Measurements from ENCODE around the gene PRELID3B. TPM values are rescaled to one million over a fixed set of nuclear protein-coding genes. Genes with fewer than 3 reads are reported as not detected.

The PRELID3B gene
- total and polyA plus RNA-seq, 2 of the 8 experiments (the other 6 are each of a cell fraction or from before 2014, with no cell fraction given) = 8.1 to 50.5 TPM

- Histone ChIP-seq H2AFZ (ENCODE audit: low read length) (no peak overlapping the region), H2BK5ac (ENCODE audit: low read depth, low read length) (no peak overlapping the region), H3K4me3 (ENCODE audit: extremely low read depth in 1 of 4, insufficient read depth in 2 of 4, low read depth in 3 of 4, low read length in 4 of 4) (no peak overlapping the region), H2BK120ac (replicated peaks; ENCODE audit: low read depth, low read length) (no peak overlapping the region), H4K20me1 (replicated peaks in 1 of 2; ENCODE audit: control insufficient read depth in 1 of 2, insufficient read depth in 2 of 2, low read length in 2 of 2) (no peaks in the 10 kb centered on the region), H3K9me3 (ENCODE audit: insufficient read depth in 2 of 2, low read depth in 1 of 2, low read length in 1 of 2) (no peaks in the 10 kb centered on the region), H3K79me2 (ENCODE audit: control insufficient read depth in 1 of 2, insufficient read depth in 2 of 2, low read length in 2 of 2) (no peaks in the 10 kb centered on the region), H4K91ac (replicated peaks; ENCODE audit: insufficient read length, low read length) (no peak overlapping the region), H3K36me3 (ENCODE audit: control insufficient read depth in 2 of 4, insufficient read depth in 4 of 4, low read length in 3 of 4) (no peaks in the 10 kb centered on the region), H3K4ac (replicated peaks; ENCODE audit: insufficient read length, low read depth, low read length) (no peak overlapping the region), H3K56ac (replicated peaks; ENCODE audit: insufficient read length, low read depth, low read length) (no peak overlapping the region), H2BK20ac (ENCODE audit: low read length) (no peak overlapping the region), H3K4me1 (replicated peaks in 1 of 4; ENCODE audit: control insufficient read depth in 3 of 4, insufficient read depth in 4 of 4, low read length in 3 of 4) (no peaks in the 10 kb centered on the region), H3K23me2 (ENCODE audit: low read depth, low read length) (no peaks in the 10 kb centered on the region), H3K79me1 (ENCODE audit: low read depth, low read length) (no peaks in the 10 kb centered on the region), H3K27me3 (replicated peaks in 1 of 4; ENCODE audit: control insufficient read depth in 3 of 4, extremely low read depth in 1 of 4, insufficient read depth in 3 of 4, low read length in 3 of 4) (no peaks in the 10 kb centered on the region), H3K27ac (ENCODE audit: low read depth, low read length) (no peak overlapping the region), H3K4me2 (ENCODE audit: insufficient read depth in 1 of 2, low read depth in 2 of 2, low read length in 2 of 2) (no peak overlapping the region), H3K9ac (replicated peaks in 1 of 4; ENCODE audit: extremely low read depth in 1 of 4, low read depth in 3 of 4, low read length in 3 of 4) (no peak overlapping the region), H3K18ac (ENCODE audit: extremely low read depth, low read length) (no peak overlapping the region), H2AK5ac (ENCODE audit: low read depth, low read length) (no peak overlapping the region), H4K5ac (ENCODE audit: insufficient read length, low read depth, low read length) (no peak overlapping the region), H4K8ac (ENCODE audit: extremely low read depth, insufficient read depth, low read length) (no peak overlapping the region), H3K14ac (ENCODE audit: insufficient read length) (no peak overlapping the region), H2BK12ac (ENCODE audit: low read depth, low read length) (no peak overlapping the region), H3K23ac (ENCODE audit: insufficient read length) (no peak overlapping the region), H2BK15ac (ENCODE audit: low read length) (no peak overlapping the region)
- DNase-seq (ENCODE audit: low read depth in 1 of 2, low spot score in 2 of 2) (no peak), FAIRE-seq (no peak)
- CTCF ChIA-PET (ENCODE audit: partially characterized antibody) = interaction anchor here (0.6 to 1.2 kb wide), 4 partner anchors 24 to 193 kb away, joined by 3 to 4 read pairs (median 3); no protein-coding TSS in a partner anchor
- POLR2A ChIA-PET (ENCODE audit: partially characterized antibody) = no interaction called here
- 83% methylated on average over 22 of the region's 22 CpGs; no CpG with 5 or more reads in 1 of the 2 experiments for WGBS, 2 experiments (ENCODE audit: extremely low coverage in 1 of 2, insufficient coverage in 1 of 2, insufficient read length in 1 of 2, insufficient replicate concordance in 2 of 2, low coverage in 1 of 2, low lambda C conversion rate in 2 of 2, missing lambda C conversion rate in 1 of 2)
- TF ChIP-seq TCF12 (IDR thresholded peaks at IDR 0.05; ENCODE audit: low read depth, low read length) = no peak
- no peak for TF ChIP-seq RNF2 (IDR thresholded peaks at IDR 0.05; ENCODE audit: borderline replicate concordance, low read depth, low read length, missing control alignments, poor library complexity, severe bottlenecking)
- no peak for TF ChIP-seq NANOG (IDR thresholded peaks at IDR 0.05; ENCODE audit: insufficient read depth, low read depth, low read length, poor library complexity, severe bottlenecking)
- TF ChIP-seq NRF1 (IDR thresholded peaks at IDR 0.05; ENCODE audit: low read depth, low read length) = no peak
- TF ChIP-seq FOSL1 (IDR thresholded peaks at IDR 0.05; ENCODE audit: insufficient read depth, low read depth, low read length) = no peak
- TF ChIP-seq TEAD4 (IDR thresholded peaks at IDR 0.05; ENCODE audit: low read depth, low read length) = no peak
- TF ChIP-seq TAF1 (IDR thresholded peaks at IDR 0.05; ENCODE audit: low read depth, low read length) = no peak
- no peak for TF ChIP-seq GABPA (IDR thresholded peaks at IDR 0.05; ENCODE audit: borderline replicate concordance, insufficient read depth, low read length)
- no peak for TF ChIP-seq HDAC6 (IDR thresholded peaks at IDR 0.05; ENCODE audit: low read depth, low read length)
- TF ChIP-seq MAX (IDR thresholded peaks at IDR 0.05) = no peak
- no peak for TF ChIP-seq EGR1 (IDR thresholded peaks at IDR 0.05; ENCODE audit: borderline replicate concordance, low read depth, low read length)
- no peak for TF ChIP-seq SUZ12 (IDR thresholded peaks at IDR 0.05; ENCODE audit: low read length)
These were observed 21.0 kb upstream of the PRELID3B start for GRCh38 chr20:59063358-59064213.
